HUES48 (cell line): ENCODE measurements around the gene CDH13.

ENCODE experiments used
- H3K27ac ChIP-seq: one replicate; pipeline ENCODE4 v1.7.0; 2013; ENCODE audit warnings: low read depth, low read length, inconsistent platforms
- H3K27me3 ChIP-seq: 2 replicates; pipeline ENCODE4 v1.6.1; 2013; ENCODE audit warnings: mild to moderate bottlenecking, low read length; ENCODE audit not compliant: control insufficient read depth, insufficient read depth
- H3K36me3 ChIP-seq: 2 replicates; pipeline ENCODE4 v1.6.1; 2013; ENCODE audit warnings: low read length; ENCODE audit not compliant: control insufficient read depth, insufficient read depth
- H3K4me1 ChIP-seq: 2 replicates; pipeline ENCODE4 v1.6.1; 2013; ENCODE audit warnings: mild to moderate bottlenecking, low read length; ENCODE audit not compliant: control insufficient read depth, insufficient read depth
- H3K4me3 ChIP-seq: 2 replicates; pipeline ENCODE4 v1.5.1; 2013; ENCODE audit warnings: mild to moderate bottlenecking, low read depth, low read length
- H3K9ac ChIP-seq: 2 replicates; pipeline ENCODE4 v1.6.1; 2013; ENCODE audit warnings: mild to moderate bottlenecking, low read depth, low read length, moderate library complexity
- H3K9me3 ChIP-seq: 2 replicates; pipeline ENCODE4 v1.6.1; 2013; ENCODE audit warnings: low read length; ENCODE audit not compliant: control insufficient read depth, insufficient read depth

Gene CDH13

GRCh38 chr16:82638095-82638798 is 11.5 kb downstream of the CDH13 start:
- Histone ChIP-seq H3K9ac (no peak overlapping the region), H3K27me3 (no peaks in the 10 kb centered on the region), H3K27ac (no peak overlapping the region), H3K4me1 (peaks cover 9% of the 10 kb centered on the region), H3K4me3 (no peak overlapping the region), H3K9me3 (no peaks in the 10 kb centered on the region), H3K36me3 (no peaks in the 10 kb centered on the region)

DNA sequence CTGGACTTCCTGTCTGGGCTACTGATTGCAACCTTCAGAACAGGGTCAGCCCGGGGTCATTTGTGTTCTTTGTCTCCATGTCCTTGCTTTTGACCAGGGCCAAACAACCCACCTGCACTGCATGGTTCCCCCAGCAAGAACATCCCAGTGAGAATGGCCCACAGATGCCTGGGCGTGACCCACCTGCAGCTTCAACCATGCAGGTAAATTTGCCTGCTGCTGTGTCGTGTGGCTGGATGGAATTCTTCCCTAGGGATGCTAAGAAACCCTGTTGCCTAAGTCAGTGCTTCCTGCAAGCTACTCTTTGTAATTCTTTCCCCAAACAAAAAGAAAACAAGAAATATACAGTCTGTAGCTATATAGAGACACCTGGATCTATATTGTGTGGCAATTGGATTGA is 12.5 kb downstream of the CDH13 start:
- H3K4me3 ChIP-seq: no peak overlapping the region
- H3K9me3 ChIP-seq: no peaks in the 10 kb centered on the region
- H3K27me3 ChIP-seq: no peaks in the 10 kb centered on the region
- H3K27ac ChIP-seq: no peak overlapping the region
- H3K36me3 ChIP-seq: no peaks in the 10 kb centered on the region
- H3K4me1 ChIP-seq: peaks cover 18% of the 10 kb centered on the region
- no peak overlapping the region for H3K9ac ChIP-seq

DNA sequence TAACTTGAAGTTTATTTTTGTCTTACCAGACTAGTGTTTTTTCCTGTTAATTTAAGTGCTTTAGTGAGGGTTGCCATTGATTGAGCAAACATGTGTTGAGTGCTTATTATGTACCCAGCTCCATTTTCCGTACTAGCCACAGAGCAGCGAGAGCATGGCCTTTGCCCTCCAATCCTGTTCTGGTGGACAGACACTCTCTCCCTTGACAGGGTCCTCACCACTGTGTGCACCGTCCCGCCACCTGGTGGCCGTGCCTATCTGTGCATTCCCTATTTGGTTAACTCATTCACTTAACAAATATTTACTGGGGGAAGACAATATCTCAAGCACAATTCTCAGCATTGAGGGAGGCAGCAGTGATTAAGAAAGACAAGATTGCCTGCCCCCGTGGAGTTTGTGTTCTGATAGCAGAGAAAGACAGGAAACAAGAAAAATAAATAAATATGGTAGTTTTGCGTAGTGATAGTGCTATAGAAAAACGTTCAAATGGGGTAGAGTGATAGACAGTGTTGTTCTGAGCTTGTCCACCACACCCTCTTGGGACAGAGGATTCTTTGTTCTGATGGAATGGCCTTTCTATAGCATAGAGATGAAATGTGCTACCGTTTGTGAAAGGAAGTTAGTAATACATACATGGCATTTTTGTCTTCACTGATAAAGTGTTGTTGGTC is 13.0 kb downstream of the CDH13 start:
- Histone ChIP-seq H3K36me3 (no peaks in the 10 kb centered on the region), H3K9me3 (no peaks in the 10 kb centered on the region), H3K4me1 (peaks cover 24% of the 10 kb centered on the region)

GRCh38 chr16:82641336-82641984 is 14.7 kb downstream of the CDH13 start:
- Histone ChIP-seq H3K9me3 (no peaks in the 10 kb centered on the region), H3K4me1 (peaks cover 28% of the 10 kb centered on the region), H3K9ac (no peak overlapping the region), H3K4me3 (no peak overlapping the region), H3K27ac (no peak overlapping the region), H3K27me3 (no peaks in the 10 kb centered on the region), H3K36me3 (no peaks in the 10 kb centered on the region)

More for the DNA sequence above, 13.0 kb downstream of the CDH13 start:
- H3K9ac ChIP-seq: no peak overlapping the region
- no peaks in the 10 kb centered on the region for H3K27me3 ChIP-seq
- H3K27ac ChIP-seq: no peak overlapping the region
- H3K4me3 ChIP-seq: no peak overlapping the region

GRCh38 chr16:82643136-82643535 is 16.4 kb downstream of the CDH13 start:
- H3K27me3 ChIP-seq: no peaks in the 10 kb centered on the region
- no peaks in the 10 kb centered on the region for H3K9me3 ChIP-seq
- H3K27ac ChIP-seq: no peak overlapping the region
- no peak overlapping the region for H3K9ac ChIP-seq
- peaks cover 28% of the 10 kb centered on the region for H3K4me1 ChIP-seq
- H3K4me3 ChIP-seq: no peak overlapping the region
- H3K36me3 ChIP-seq: no peaks in the 10 kb centered on the region

GRCh38 chr16:82643936-82644630 is 17.3 kb downstream of the CDH13 start:
- Histone ChIP-seq H3K27ac (peak overlapping the region; percentile 87), H3K4me3 (0 out of 2 replicates have a peak overlapping the region, but pooled peaks have one; percentile 17), H3K36me3 (no peaks in the 10 kb centered on the region), H3K9me3 (no peaks in the 10 kb centered on the region), H3K27me3 (no peaks in the 10 kb centered on the region), H3K4me1 (peaks cover 28% of the 10 kb centered on the region), H3K9ac (no peak overlapping the region)

DNA sequence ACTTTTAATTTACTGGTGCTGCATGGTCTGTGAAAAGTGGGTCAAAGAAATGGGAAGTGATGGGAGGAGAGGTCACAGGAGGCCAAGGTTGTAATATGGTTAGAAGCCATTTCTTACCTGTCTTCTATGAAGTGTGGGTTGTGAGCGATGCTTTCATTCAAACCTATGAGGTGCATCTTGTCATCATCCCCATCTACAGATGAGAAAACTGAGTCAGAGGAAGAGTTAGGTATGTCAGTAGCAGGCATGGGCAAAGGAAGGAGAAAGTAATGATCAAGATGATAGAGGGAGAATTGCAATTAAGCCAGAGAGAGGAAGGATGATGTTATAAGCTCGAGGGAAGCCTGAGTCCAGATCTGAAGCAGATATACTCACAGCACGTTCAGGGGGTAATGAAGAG is 19.7 kb downstream of the CDH13 start:
- no peak overlapping the region for H3K4me3 ChIP-seq
- no peaks in the 10 kb centered on the region for H3K27me3 ChIP-seq
- H3K27ac ChIP-seq: no peak overlapping the region
- H3K9ac ChIP-seq: no peak overlapping the region
- peaks cover 25% of the 10 kb centered on the region for H3K4me1 ChIP-seq
- H3K36me3 ChIP-seq: no peaks in the 10 kb centered on the region
- no peaks in the 10 kb centered on the region for H3K9me3 ChIP-seq

GRCh38 chr16:82649766-82650165 is 23.0 kb downstream of the CDH13 start:
- no peaks in the 10 kb centered on the region for H3K9me3 ChIP-seq
- H3K4me1 ChIP-seq: peaks cover 15% of the 10 kb centered on the region
- no peak overlapping the region for H3K27ac ChIP-seq
- no peaks in the 10 kb centered on the region for H3K27me3 ChIP-seq
- H3K4me3 ChIP-seq: no peak overlapping the region
- H3K9ac ChIP-seq: no peak overlapping the region
- H3K36me3 ChIP-seq: no peaks in the 10 kb centered on the region

DNA sequence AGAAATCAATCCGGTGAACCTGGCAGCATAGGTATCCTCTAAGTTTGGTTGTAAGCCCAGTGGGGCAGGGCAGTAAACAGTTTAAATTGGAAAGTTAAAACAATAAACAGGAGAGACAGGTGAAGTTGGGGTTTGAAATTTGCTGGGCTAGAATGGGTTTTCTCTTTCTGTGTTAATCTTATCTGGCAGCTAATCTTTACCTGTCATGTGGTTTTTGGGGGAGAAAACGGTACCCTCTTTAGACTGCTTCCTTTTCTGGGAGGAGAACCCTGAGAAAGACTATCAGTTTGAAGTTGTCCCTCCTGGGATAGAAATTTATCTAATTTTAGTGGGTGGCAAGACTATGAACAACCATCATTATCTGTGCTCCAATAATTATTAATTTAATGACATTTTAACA is 24.0 kb downstream of the CDH13 start:
- H3K27me3 ChIP-seq: no peaks in the 10 kb centered on the region
- H3K9ac ChIP-seq: no peak overlapping the region
- H3K4me3 ChIP-seq: no peak overlapping the region

DNA sequence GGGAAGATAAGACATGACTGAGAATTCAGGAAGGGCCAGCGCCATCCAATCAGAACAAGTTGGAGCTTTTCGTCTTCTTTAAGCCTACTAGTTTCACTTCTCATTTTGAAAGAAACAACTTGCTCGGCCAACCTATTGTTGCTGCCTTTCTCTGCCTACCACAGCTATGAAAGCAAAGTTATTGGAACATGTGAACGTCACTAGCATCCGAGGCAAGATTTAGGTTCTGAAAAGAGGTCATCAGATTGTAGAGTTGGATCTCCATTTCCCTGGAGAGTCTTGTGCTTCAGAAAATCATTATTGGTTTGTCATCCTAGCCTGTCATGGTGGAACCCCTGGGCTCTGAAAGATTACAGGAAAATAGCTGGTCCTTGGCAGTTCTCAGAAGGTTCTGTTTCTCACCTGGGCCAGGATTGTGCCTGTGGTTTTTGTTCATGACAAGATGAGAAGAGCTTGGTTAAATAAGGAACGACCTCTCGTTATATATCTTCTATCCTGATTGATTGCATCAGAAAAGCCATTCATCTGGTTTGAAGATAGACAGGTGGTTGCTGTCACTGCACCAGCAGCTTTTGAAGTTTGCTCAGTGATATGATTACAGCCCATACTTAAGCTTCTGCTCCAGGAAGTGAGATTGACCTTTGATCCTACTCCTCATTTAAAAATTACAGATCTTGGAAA is 25.3 kb downstream of the CDH13 start:
- Histone ChIP-seq H3K4me3 (no peak overlapping the region), H3K27ac (peak overlapping the region; percentile 73), H3K36me3 (no peaks in the 10 kb centered on the region), H3K4me1 (peaks cover 10% of the 10 kb centered on the region; the same call in 1 of the 2 replicates), H3K9ac (no peak overlapping the region), H3K27me3 (no peaks in the 10 kb centered on the region), H3K9me3 (no peaks in the 10 kb centered on the region)

More for the DNA sequence above, 24.0 kb downstream of the CDH13 start:
- H3K27ac ChIP-seq: no peak overlapping the region
- no peaks in the 10 kb centered on the region for H3K36me3 ChIP-seq
- peaks cover 10% of the 10 kb centered on the region; the same call in 1 of the 2 replicates for H3K4me1 ChIP-seq
- no peaks in the 10 kb centered on the region for H3K9me3 ChIP-seq
